ENCODE measurements around the gene ZNF189.

DNA sequence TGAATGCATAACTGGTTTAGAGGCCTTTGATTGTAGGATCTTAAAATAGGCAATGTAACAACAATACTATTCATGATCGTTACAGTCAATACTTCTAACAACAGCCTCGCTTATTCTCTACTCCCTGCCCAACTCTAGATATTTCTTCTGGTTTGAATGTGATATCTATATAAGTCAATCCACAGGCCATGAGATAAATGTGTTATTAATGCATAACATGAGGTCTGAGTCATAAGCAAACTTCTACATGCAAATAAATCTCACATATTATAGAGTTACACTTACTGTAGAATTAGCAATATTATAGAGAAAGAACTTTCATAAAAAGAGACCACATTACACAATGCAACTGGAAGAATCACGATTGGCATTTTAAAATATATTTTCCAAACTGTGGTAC, 39.9 kb downstream of the ZNF189 start:
- TF ChIP-seq GATA2 (IDR thresholded peaks at IDR 0.05; ENCODE audit: low read depth, low read length) (no peak), GATA3 (IDR thresholded peaks at IDR 0.05; ENCODE audit: low read depth, low read length) (no peak)
